Calu3 (cell line): Measurements from ENCODE around the gene IHH. TPM values are rescaled to one million over a fixed set of nuclear protein-coding genes. Genes with fewer than 3 reads are reported as not detected.

Experiments used
- BruUV-seq: library from RNA; stranded (reverse); fragments of 400-500 nt; replicated peaks from 2 replicates; lab custom pipeline; 2021; lab: Mats Ljungman, UMichigan
- CTCF ChIA-PET: fragments of 300-600 bp; sonication (Branson Sonifier 250); formaldehyde crosslinking; loops from one replicate; lab custom pipeline; 2022; ENCODE audit warnings: antibody characterized with exemption; lab: Charles Lee
- DNase-seq: peaks from one replicate; pipeline ENCODE4 v3.0.0; 2022
- H3K27ac Mint-ChIP-seq: one replicate; pipeline ENCODE4 v1.8.0; 2022; ENCODE audit warnings: mixed read lengths; ENCODE audit not compliant: unreplicated experiment
- H3K27me3 Mint-ChIP-seq: one replicate; pipeline ENCODE4 v1.8.0; 2022; ENCODE audit warnings: mixed read lengths; ENCODE audit not compliant: unreplicated experiment
- H3K36me3 Mint-ChIP-seq: one replicate; pipeline ENCODE4 v1.8.0; 2022; ENCODE audit warnings: mild to moderate bottlenecking, moderate library complexity, mixed read lengths; ENCODE audit not compliant: insufficient read depth, unreplicated experiment
- H3K4me1 Mint-ChIP-seq: one replicate; pipeline ENCODE4 v1.8.0; 2022; ENCODE audit warnings: mild to moderate bottlenecking, low read depth, mixed read lengths; ENCODE audit not compliant: unreplicated experiment
- H3K4me3 Mint-ChIP-seq: one replicate; pipeline ENCODE4 v1.8.0; 2022; ENCODE audit warnings: mild to moderate bottlenecking, low read depth, moderate library complexity, mixed read lengths; ENCODE audit not compliant: unreplicated experiment
- H3K9me3 Mint-ChIP-seq: one replicate; pipeline ENCODE4 v1.8.0; 2022; ENCODE audit warnings: low read depth, mixed read lengths; ENCODE audit not compliant: unreplicated experiment
- CTCF ChIP-seq: fragments of 200-600 bp; IDR thresholded peaks from one replicate; pipeline ENCODE4 v1.8.0; 2022; ENCODE audit warnings: antibody characterized with exemption; ENCODE audit not compliant: unreplicated experiment
- intact Hi-C: fragments of 100-400 bp; cut with micrococcal nuclease; formaldehyde crosslinking; loops from one replicate; pipeline ENCODE4 v1.10.0; 2022; ENCODE audit not compliant: unreplicated experiment
- total RNA-seq: library from RNA; stranded (reverse); gene quantifications from 2 replicates; pipeline ENCODE4 v1.2.3, GENCODE V29; 2022

The IHH gene
- total RNA-seq, 1 experiment from 2014 or later = 9.0 TPM

GRCh38 chr2:219090436-219091299, 29.9 kb upstream of the IHH start:
- Mint-ChIP-seq H3K4me1 (peaks cover 9% of the 10 kb centered on the region), H3K4me3 (no peak overlapping the region), H3K27ac (no peak overlapping the region), H3K27me3 (no peaks in the 10 kb centered on the region), H3K36me3 (no peaks in the 10 kb centered on the region), H3K9me3 (peaks cover 3% of the 10 kb centered on the region)
- no TSS peak for BruUV-seq
- no peak for DNase-seq
- CTCF ChIA-PET = interaction anchor here (0.6 to 0.7 kb wide), 2 partner anchors 17 to 63 kb away, joined by 3 read pairs; no protein-coding TSS in a partner anchor
- no peak for TF ChIP-seq CTCF
- intact Hi-C loops = no loop called here

- no peak overlapping the region for H3K4me3 Mint-ChIP-seq
- no peaks in the 10 kb centered on the region for H3K27me3 Mint-ChIP-seq
- DNase-seq = no peak
- H3K4me1 Mint-ChIP-seq = peaks cover 9% of the 10 kb centered on the region
- H3K9me3 Mint-ChIP-seq = peaks cover 3% of the 10 kb centered on the region
- CTCF ChIA-PET = interaction anchor here (0.9 to 2.0 kb wide), 2 partner anchors 10 to 192 kb away, joined by 3 to 4 read pairs; no protein-coding TSS in a partner anchor
- no peak for TF ChIP-seq CTCF
- no peaks in the 10 kb centered on the region for H3K36me3 Mint-ChIP-seq
- no TSS peak for BruUV-seq
- H3K27ac Mint-ChIP-seq = no peak overlapping the region
- intact Hi-C loops = no loop called here
These were observed 28.6 kb upstream of the IHH start for GRCh38 chr2:219089330-219089729.

- intact Hi-C loops = no loop called here
- no peaks in the 10 kb centered on the region for H3K36me3 Mint-ChIP-seq
- CTCF ChIA-PET = interaction anchor here (2.0 kb wide), 1 partner anchor 12 kb away, joined by 4 read pairs; no protein-coding TSS in a partner anchor
- H3K27ac Mint-ChIP-seq = no peak overlapping the region
- H3K4me3 Mint-ChIP-seq = no peak overlapping the region
- peaks cover 9% of the 10 kb centered on the region for H3K4me1 Mint-ChIP-seq
- H3K9me3 Mint-ChIP-seq = peaks cover 3% of the 10 kb centered on the region
- no peak for DNase-seq
- H3K27me3 Mint-ChIP-seq = no peaks in the 10 kb centered on the region
- no TSS peak for BruUV-seq
- no peak for TF ChIP-seq CTCF
These were observed 27.1 kb upstream of the IHH start for GRCh38 chr2:219087848-219088247.

- peaks cover 3% of the 10 kb centered on the region for H3K9me3 Mint-ChIP-seq
- peaks cover 12% of the 10 kb centered on the region for H3K4me1 Mint-ChIP-seq
- no TSS peak for BruUV-seq
- H3K36me3 Mint-ChIP-seq = no peaks in the 10 kb centered on the region
- H3K4me3 Mint-ChIP-seq = no peak overlapping the region
- DNase-seq = no peak
- CTCF ChIA-PET = no interaction called here
- TF ChIP-seq CTCF = no peak
- no peak overlapping the region for H3K27ac Mint-ChIP-seq
- intact Hi-C loops = no loop called here
- H3K27me3 Mint-ChIP-seq = no peaks in the 10 kb centered on the region
These were observed 26.6 kb upstream of the IHH start for GRCh38 chr2:219087361-219087760.
